Left forelimb (tissue), 1 donor: Measurements from ENCODE around the gene ZNF331.

Source experiments
- DNase-seq: peaks from one replicate; pipeline ENCODE4 v3.0.0-alpha.2; 2018; ENCODE audit warnings: low spot score

The ZNF331 gene

DNA sequence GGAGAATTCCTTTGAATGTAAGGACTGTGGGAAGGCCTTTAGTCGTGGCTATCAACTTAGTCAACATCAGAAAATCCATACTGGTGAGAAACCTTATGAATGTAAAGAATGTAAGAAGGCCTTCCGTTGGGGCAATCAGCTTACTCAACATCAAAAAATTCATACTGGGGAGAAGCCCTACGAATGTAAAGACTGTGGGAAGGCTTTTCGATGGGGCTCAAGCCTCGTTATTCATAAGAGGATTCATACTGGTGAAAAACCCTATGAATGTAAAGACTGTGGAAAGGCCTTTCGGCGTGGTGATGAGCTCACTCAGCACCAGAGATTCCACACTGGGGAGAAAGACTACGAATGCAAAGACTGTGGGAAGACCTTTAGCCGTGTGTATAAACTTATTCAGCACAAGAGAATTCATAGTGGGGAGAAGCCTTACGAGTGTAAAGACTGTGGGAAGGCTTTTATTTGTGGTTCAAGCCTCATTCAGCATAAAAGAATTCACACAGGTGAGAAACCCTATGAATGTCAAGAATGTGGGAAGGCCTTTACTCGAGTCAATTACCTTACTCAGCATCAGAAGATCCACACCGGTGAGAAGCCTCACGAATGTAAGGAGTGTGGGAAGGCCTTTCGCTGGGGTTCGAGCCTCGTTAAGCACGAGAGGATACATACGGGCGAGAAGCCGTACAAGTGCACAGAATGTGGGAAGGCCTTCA, 39.2 kb downstream of the ZNF331 start:
- no peak for DNase-seq

DNA sequence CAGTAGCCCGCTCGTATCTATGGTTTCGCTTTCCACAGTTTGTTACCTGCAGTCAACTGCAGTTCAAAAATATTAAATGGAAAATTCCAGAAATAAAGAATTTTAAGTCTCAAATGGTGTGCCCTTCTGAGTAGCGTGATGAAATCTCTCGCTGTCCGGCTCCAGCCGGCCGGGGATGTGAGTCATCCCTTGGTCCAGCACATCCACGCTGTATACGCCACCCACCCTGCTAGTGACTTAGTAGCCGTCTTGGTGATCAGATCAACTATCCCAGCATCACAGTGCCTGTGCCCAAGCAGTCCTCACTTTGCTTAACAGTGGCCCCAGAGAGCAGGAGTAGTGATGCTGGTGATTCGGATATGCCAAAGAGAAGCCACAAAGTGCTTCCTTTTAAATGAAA, 40.0 kb downstream of the ZNF331 start:
- no peak for DNase-seq

DNA sequence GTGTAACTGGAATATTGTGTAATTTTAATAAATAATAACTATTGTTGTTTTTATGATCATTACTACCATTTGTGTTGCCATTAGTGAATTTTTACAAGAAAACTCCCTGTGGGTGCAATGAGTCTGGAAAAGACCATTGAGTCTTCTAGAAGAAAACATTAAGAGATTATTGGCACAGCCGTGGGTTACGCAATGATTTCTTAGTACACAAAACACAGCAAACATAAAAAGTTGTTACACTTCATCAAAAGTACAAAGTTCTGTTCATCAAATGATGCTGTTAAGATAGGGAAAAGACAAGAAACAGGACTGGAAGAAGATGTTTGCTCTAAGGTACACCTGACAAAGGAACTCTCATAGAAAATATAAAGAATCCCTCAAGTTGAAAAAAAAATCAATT, 41.6 kb downstream of the ZNF331 start:
- DNase-seq: no peak

DNA sequence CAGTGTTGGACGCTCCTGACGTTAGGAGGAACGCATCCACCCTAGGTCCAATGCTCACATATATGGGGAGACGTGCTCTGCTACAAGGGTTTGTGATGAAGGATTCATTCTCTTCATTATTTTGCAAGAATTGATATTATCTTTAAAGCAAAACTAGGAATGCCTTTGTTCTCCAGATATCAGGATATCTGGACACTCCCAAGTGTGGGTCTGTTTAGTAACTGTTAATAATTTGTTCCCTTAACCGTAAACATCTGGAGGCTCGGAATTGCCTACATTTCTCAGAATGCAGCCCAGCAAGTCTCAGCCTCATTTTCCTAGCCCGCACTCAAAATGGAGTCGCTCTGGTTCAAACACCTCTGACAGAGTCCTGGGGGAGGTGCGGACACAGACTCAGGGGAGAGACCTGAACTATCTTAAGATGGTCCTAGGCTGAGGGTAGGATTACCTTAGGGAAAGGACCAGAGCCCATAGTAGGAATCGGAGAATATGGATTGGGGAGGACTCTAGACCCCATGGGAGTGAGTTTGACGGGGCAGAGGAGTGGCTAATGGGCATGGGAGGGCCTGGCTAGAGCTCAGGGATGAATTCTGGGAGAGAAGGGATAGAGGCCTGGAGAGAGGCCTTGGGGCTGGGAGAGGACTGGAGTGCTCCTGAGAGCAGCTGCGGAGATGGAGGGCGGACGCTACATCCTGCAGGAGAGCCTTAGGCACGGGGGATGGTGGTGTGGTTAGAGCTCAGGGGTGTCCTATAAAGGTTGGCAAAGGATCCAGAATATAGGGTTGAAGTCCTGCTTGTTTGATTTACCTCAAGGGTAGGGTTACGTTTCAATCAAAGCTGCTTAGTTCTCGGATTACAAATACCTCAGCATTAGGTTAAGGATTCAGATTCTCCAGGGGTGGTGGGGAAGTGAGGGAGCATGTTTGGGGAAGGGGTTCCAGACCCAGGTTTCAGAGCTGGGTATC, 43.2 kb downstream of the ZNF331 start:
- DNase-seq: no peak

DNA sequence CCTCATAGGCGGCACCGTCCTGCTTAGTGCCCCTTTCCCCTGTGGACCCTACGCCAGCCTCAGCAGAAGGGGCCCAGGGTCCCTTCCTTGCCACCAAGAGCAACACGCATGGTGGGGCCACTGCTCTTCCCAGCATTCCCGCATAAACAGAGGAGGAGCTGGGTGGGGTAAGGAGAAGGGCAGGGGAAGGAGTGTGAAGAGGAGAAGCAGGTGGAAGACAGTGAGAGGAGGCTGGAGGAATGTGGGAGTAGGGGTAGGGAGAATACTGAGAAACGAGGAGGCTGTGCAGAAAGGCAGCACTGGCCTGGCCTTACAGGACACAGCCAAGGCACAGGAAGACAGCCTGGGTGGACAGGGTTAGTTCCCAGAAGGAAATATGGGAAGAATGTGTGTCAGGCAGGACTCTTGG, 43.9 kb downstream of the ZNF331 start:
- DNase-seq: no peak

DNA sequence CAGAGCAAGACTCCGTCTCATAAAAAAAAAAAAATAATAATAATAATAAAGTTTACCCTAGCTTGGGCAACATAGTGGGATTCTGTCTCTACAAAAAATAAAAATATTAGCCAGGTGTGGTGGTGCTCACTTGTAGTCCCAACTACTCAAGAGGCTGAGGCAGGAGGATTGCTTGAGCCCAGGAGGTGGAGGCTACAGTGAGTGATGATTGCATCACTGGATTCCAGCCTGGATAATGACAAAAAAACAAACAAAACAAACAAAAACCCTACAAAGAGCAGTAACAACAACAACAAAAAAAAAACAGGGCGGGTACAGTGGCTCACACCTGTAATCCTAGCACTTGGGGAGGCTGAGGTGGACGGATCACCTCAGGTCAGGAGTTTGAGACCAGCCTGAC, 45.2 kb downstream of the ZNF331 start:
- DNase-seq: no peak

DNA sequence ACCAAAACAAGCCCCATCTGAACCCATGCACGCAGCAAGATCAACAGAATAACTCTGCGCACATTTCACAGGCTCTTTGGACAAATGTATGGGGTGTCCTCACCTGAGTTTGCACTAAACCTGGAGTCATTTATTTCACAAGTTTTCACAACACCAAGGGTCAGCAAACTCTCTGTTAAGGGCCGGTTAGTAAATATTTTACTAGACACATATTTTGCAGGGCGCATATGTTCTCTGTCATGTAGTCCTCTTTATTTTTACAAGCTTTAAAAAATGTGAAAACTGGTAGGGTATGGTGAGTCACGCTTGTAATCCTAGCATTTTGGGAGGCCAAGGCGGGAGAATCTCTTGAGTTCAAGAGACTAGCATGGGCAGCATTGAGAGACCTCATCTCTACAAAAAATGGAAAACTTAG, 48.3 kb downstream of the ZNF331 start:
- no peak for DNase-seq

DNA sequence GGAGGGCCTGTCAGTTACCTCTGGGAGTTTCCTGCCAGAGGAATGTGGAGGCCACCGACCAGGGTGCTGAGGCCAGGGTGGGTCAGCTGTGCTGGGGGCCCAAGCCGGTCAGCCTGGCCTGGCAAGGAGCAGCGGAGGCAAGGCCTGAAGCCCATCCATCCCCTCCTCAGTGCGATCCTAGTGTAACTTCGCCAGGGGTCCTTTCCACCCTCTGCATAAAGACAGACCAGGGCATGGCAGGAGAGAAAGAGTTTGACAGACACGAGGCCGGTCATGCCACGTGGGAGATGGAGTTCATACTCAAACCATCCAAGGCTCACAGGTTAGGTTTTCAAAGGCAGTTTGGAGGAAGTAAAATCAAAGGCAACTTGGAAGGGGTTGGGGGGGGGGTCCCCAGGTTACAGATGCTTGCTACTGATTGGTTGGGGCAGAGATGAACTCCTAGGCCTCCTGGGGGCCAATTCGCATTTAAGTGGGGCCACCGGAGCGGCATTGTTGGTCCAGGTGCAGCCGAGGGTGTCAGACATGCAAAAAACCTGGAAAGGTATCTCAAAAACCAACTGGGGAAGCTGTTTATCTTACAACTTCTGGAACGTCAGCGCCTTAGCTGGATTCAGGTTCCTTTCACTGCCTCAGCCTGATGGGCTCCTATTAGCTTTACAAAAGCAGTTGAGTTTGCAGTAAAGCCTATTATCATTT, 57.0 kb downstream of the ZNF331 start:
- DNase-seq: no peak

DNA sequence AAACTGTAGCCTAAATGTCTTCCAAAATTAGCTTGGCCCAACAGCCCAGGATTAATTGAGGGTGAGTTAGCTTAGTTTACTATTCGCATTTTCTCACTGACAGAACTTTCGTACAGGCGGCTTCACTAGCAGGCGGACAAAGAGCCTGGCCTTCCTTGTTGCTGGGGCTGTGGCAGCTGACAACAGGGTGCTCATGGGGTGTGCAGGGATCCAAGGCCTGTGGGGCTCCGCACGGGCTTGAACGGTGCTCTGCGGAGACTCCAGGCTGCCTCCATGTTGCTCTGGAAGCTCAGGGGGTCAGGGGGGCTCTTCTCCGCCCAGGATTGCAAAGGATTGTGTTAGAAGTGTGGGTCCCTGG, 57.5 kb downstream of the ZNF331 start:
- no peak for DNase-seq

DNA sequence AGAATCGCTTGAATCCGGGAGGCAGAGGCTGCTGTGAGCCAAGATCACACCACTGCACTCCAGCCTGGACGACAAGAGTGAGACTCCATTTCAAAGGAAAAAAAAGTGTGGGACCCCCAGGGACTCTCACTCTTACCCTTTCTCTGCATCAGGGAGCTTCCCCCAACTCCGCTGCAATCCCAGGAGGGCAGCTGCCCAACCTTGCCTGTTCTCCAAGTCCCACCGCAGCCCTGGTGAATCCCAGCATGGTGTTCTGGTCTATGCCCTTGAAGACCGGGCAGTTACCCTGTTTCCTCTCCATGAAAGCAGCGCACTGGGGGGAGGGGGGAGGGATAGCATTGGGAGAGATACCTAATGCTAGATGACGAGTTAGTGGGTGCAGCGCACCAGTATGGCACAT, 58.1 kb downstream of the ZNF331 start:
- no peak for DNase-seq

DNA sequence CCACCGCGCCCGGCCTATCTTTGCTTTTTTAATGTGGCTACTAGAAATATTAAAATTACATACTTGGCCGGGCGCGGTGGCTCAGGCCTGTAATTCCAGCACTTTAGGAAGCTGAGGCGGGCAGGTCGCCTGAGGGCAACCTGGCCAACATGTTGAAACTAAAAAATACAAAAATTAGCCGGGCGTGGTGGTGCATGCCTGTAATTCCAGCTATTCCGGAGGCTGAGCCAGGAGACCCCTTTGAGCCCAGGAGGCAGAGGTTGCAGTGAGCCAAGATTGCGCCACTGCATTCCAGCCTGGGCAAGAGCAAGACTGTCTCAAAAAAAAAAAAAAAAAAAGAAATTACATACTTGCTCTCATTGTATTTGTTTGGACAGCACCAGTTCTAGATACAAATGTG, 59.1 kb downstream of the ZNF331 start:
- no peak for DNase-seq

DNA sequence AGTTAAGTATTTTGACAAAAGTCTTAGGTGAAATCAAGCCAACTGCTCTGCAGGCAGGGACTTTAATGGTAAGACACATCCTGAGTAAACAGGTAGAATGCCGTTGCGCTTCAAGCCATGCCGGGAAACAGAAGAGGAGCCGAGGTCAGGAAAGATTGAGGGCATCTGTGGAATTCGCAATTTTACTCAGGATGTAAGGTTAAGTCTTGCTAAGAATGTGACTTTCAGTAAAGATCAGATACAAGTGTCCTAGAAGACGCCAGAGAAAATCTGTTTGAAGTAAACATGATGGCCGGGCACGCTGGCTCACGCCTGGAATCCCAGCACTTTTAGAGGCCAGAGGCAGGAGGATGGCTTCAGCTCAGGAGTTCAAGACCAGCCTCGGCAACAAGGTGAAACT, 60.4 kb downstream of the ZNF331 start:
- no peak for DNase-seq

DNA sequence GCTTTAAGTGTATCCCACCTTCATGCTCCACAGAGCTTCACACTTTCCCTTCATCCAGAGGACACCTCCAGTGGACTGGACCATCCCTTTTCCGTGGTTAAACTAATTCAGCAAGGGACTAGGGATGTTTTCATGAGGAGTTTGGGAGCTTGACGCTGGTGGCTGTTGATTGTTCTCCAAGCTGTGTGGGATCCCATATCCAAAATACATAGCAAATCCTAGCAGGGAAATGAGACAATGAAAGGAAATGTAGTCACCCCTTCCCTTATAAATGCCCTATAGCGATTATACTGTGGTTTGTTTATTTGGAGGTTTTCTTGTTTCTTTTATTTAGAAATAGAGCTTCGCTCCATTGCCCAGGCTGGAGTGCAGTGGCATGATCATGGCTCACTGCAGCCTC, 62.3 kb downstream of the ZNF331 start:
- DNase-seq: no peak

DNA sequence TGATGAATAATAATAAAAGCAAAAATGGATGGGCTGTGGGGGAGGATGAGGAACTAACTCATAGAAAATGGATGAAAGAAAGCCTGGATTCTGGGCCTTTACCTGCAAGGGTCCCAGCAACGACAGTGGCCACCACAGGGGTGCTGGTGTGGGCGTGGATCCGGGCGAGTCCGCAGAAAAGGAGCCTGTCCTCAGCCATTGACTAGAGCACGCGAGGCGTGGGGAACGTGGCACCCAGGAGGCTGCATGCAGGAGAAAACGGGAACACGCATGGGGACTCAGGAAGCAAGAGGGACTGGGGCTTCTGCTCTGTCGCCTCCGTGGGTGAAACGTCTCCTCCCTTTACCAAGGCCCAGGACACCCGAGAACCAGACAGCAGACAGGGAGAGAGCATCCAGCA, 68.1 kb downstream of the ZNF331 start:
- no peak for DNase-seq

DNA sequence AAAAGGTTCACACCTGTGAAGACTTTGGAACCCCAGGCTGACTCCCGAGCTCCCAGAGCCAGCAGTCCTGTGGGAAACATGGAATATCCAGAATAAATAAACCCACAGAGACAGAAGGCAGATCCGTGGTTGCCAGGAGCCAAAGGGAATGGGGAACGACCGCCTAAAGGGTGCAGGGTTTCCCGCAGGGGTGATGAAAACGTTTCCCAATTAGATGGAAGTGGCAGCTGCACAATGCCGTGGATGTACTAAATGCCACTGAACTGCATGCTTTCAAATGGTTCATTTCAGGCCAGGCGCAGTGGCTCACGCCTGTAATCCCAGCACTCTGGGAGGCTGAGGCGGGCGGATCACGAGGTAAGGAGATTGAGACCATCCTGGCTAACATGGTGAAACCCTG, 70.4 kb downstream of the ZNF331 start:
- DNase-seq: no peak

DNA sequence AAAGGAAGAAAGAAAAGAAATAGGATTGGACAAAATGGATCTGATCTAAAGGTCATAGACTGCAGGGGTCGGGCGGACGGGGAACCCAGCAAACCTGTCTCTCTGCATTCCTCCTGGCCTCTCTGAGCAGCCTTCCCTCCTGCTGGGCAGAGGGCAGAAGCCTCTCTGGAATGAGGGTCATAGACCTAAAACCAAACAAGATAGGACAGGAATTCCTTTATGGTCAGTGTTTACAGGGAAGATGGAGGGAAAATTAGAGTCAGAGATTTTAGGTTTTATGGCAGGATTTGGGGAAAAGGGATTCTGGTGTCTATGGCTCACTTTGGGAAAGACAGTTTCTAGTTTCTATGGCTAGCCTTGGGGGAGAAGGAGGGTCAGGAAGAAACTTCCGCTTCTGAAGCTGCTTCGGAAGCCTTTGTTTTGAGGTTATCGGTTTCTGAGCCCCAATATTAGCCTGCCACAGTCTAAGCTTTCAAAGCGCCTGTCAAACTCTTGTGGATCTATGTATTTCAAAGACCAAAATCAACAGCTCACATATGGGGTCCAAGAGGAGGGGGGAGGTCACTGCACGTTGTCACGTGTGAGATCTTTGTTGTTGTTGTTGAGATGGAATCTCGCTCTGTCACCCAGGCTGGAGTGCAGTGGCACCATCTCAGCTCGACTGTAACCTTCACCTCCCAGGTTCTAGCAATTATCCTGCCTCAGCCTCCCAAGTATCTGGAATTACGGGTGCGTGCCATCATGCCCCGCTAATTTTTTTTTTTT, 75.0 kb downstream of the ZNF331 start:
- DNase-seq: no peak

DNA sequence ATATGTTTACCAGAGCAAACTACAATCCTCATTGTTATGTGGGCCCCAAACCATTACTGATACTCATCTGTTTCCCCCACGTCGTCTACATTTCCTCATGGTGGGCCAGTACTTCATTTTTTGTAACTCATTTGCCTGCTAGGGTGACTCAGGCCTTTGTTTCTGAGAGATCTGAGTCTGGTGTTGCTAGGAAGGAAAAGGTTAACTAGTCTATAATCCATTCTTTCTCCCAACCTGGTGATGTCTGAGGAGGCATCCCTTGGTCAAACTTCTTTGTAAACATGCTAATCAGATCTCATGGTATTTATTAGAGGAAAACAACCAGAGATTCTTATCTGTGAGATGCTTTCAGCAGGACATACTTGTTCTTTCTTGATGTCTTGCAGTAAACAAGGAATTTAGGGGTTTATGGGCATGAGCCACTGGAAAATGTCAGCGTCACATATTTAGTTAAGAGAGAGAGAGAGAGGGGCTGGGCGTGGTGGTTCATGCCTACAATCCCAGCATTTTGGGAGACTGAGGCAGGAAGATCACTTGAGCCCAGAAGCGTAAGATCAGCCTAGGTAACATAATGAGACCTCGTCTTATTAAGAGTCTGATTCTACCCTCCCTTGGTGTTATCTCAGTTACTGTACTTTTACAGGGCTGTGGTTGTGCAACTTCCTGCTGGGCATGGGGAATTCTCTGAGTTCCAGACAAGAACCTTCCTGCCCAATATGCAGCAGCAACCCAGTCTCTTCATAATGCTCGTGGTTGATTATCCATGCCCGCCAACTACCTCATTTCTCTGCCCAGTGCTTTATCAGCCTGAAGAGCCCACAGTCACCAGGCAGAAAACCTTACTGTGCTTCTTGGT, 84.2 kb downstream of the ZNF331 start:
- DNase-seq: no peak

DNA sequence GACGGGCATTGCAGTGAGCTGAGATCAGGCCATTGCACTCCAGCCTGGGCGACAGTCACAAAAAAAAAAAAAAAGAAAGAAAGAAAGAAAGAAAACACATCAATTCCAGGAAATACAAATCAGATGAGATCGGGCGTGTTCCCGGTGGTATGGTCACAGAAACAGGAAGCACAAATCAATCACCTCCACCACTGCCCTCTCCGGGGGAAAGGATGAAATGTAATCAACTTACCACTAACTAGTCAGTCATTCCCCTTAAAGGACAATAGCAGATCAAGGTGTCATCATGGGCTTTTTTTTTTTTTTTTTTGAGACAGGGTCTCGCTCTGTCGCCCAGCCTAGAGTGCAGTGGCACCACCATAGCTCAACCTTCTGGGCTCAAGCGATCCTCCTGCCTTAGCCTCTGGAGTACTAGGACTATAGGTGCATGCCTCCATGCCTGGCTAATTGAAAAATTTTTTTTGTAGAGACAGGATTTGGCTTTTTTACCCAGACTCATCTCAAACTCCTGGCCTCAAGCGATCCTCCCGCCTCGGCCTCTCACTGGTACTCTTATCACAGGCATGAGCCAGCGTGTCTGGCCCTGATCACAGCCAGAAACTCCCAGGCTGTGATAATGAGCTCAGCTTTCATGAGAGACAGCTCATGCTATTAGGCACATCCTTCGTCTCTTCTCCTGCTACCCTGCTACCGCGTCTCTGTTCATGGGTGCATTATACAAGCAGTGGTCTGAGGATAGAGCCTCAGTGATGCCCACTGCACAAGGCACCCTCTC, 87.0 kb downstream of the ZNF331 start:
- DNase-seq: no peak

DNA sequence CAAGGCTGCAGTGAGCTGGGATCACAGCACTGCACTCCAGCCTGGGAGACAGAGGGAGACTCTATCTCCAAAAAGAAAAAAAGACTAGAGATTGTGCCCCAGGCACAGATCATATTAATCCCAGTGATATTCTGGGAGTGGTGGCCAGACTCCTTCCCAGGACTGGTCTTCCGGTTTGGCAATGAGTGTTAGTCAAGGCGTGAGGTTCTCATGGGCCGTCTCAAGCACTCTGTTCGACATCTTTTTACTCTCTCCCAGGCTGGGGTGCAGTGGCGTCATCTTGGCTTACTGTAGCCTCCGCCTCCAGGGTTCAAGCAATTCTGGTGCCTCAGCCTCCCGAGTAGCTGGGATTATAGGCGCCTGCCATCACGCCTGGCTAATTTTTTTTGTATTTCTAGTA, 88.5 kb downstream of the ZNF331 start:
- DNase-seq: no peak

DNA sequence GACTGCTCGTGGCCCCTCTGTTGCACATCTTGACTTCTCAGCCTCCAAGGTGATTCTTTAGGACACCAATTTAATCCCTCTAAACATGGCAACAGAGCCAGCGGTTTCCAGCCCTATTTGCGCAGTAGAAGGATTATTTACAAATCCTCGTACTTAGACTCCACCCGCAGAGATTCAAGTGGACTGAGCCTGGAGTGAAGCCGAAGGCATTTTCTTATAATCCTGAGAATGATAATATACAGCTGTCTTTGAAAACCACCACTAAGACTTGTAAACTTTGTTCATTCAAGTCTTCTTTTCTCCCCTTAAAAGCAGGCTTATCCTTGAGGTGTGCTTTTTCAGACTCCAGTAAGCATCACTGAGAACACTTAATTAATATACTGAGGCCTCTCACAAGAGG, 89.0 kb downstream of the ZNF331 start:
- DNase-seq: no peak
